Retinal pigment epithelial cell (primary cell): Measurements from ENCODE around the gene RXFP4.

ENCODE experiments used
- DNase-seq: peaks from one replicate; pipeline ENCODE4 v3.0.0-alpha.2; 2010; ENCODE audit warnings: low read depth
- H3K4me3 ChIP-seq: 2 replicates; pipeline ENCODE4 v1.5.1; 2011; ENCODE audit warnings: mild to moderate bottlenecking, low read length, control low read depth, moderate library complexity
- TF ChIP-seq, protein P1 (sequence below): conservative IDR thresholded peaks from 2 replicates; pipeline ENCODE4 v1.5.1; 2011; ENCODE audit warnings: low read depth, low read length, control low read depth, inconsistent platforms

Gene RXFP4

DNA sequence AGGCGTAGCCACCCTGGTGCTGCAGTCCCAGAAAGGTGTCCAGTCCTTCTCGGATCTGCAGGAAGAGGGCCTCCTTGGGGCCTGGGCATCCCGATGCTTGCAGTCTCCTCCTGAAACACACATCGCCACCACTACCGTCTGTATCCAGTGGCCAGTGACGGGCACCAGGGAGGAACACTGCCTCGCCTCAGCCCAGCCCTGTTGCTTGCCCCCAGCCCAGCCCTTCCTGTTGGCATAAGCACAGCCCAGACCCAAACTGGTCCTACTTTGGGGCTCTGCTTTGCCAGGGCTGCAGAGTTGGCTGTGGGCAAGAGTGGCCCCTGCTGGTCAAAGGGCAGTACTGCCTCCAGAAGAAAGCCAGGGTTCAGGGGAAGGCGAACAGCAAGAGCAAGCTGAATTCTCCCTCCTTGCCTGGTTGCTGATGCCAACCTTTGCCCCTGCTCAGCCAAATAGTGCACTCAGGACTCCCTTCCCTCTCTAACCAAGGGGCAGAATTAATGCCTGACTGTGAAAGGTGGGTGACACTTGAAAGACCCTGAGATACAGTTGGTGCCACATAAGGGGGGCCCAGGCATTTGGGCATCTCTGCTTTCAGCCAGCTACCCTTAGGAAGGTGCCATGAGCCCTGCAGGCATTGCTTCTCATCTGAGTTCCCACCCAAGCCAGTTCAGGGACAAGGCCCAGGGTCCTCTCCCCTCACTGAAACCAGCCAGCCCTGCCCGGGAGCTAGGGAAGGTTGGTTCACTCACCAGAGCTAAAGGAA, 48.0 kb downstream of the RXFP4 start:
- no peak overlapping the region for H3K4me3 ChIP-seq
- TF ChIP-seq, protein P1, sequence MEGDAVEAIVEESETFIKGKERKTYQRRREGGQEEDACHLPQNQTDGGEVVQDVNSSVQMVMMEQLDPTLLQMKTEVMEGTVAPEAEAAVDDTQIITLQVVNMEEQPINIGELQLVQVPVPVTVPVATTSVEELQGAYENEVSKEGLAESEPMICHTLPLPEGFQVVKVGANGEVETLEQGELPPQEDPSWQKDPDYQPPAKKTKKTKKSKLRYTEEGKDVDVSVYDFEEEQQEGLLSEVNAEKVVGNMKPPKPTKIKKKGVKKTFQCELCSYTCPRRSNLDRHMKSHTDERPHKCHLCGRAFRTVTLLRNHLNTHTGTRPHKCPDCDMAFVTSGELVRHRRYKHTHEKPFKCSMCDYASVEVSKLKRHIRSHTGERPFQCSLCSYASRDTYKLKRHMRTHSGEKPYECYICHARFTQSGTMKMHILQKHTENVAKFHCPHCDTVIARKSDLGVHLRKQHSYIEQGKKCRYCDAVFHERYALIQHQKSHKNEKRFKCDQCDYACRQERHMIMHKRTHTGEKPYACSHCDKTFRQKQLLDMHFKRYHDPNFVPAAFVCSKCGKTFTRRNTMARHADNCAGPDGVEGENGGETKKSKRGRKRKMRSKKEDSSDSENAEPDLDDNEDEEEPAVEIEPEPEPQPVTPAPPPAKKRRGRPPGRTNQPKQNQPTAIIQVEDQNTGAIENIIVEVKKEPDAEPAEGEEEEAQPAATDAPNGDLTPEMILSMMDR = peak; percentile 100
- no peak for DNase-seq

DNA sequence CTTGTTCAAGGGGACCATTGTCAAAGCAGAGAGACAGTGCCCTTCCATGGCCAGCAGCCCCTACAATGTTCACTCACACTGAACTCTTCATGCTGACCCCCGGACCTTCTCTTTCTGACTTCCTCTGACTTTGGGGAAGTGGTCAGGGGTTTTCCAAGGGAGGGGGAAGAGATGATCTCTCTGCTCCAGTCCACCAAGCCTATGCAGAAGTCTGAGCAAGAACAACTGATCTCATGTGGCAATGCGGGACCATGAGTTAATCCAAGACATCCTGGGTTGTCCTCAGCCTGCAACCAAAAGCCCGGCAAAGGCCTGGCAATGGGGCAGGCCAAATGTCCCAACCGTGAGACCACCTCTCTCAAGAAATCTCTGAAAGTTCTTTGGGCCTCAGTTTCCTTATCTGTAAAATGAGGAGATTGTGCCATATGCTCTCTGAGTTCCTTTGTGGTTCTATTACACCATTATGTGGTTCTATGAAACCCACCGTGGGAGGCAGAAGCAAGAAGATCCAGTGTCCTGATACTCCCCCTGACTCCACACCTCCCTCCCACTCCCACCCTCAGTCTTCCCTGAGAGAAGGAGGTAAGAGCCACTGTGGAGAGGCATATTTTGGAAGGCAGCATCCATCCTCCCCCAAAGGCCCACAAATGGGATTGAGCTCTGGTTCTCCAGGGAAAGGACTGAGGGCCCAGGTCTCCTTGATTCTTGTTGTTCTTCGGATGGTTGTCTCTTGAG, 48.7 kb downstream of the RXFP4 start:
- H3K4me3 ChIP-seq = no peak overlapping the region
- TF ChIP-seq, protein P1 = no peak
- no peak for DNase-seq
